HG02678 (cell line): ENCODE results near the gene LPAR5.
"Not testable (repeated sequence)": the region's sequence is repeated elsewhere in the genome, so short reads cannot be mapped to it uniquely, and the experiment has no call there.

Source experiments
- ATAC-seq: cut with Tn5 transposase; IDR thresholded peaks from one replicate; pipeline ENCODE4 v1.9.1; 2021; ENCODE audit warnings: mild to moderate bottlenecking, moderate library complexity; ENCODE audit not compliant: unreplicated experiment

Gene LPAR5

GRCh38 chr12:6607751-6608591, 27.8 kb downstream of the LPAR5 start:
- ATAC-seq: peak; percentile 25

GRCh38 chr12:6606331-6607131, 29.2 kb downstream of the LPAR5 start:
- ATAC-seq: no peak

GRCh38 chr12:6605421-6606330, 30.1 kb downstream of the LPAR5 start:
- no peak for ATAC-seq

- ATAC-seq: no peak
These were observed 31.3 kb downstream of the LPAR5 start for GRCh38 chr12:6604259-6605029.

GRCh38 chr12:6603095-6603567, 32.6 kb downstream of the LPAR5 start:
- no peak for ATAC-seq

- ATAC-seq: no peak
These were observed 33.2 kb downstream of the LPAR5 start for GRCh38 chr12:6602526-6602925.

- not testable (repeated sequence) for ATAC-seq
These were observed 40.1 kb downstream of the LPAR5 start for GRCh38 chr12:6595673-6596072.

- no peak for ATAC-seq
These were observed 43.7 kb downstream of the LPAR5 start for GRCh38 chr12:6592087-6592486.

- ATAC-seq: not testable (repeated sequence)
These were observed 49.2 kb downstream of the LPAR5 start for GRCh38 chr12:6586569-6586968.

- ATAC-seq: no peak
These were observed 51.5 kb downstream of the LPAR5 start for GRCh38 chr12:6584293-6584692.

- ATAC-seq: no peak
These were observed 52.8 kb downstream of the LPAR5 start for GRCh38 chr12:6582959-6583358.

GRCh38 chr12:6582196-6582595, 53.6 kb downstream of the LPAR5 start:
- no peak for ATAC-seq

- ATAC-seq: no peak
These were observed 60.1 kb downstream of the LPAR5 start for GRCh38 chr12:6575648-6576047.

- ATAC-seq: no peak
These were observed 61.0 kb downstream of the LPAR5 start for GRCh38 chr12:6574576-6575295.

GRCh38 chr12:6573001-6573400, 62.8 kb downstream of the LPAR5 start:
- ATAC-seq: no peak

GRCh38 chr12:6570264-6570887, 65.4 kb downstream of the LPAR5 start:
- ATAC-seq: no peak

GRCh38 chr12:6569786-6570185, 66.0 kb downstream of the LPAR5 start:
- ATAC-seq: no peak

- no peak for ATAC-seq
These were observed 66.4 kb downstream of the LPAR5 start for GRCh38 chr12:6569312-6569711.
